Measurements from ENCODE around the gene TFAP2D. TPM values are rescaled to one million over a fixed set of nuclear protein-coding genes. Genes with fewer than 3 reads are reported as not detected.

The TFAP2D gene
- total RNA-seq, 4 donors from 2014 or later: not detected

- TF ChIP-seq CTCF (IDR thresholded peaks at IDR 0.05) (no peak), POLR2A (IDR thresholded peaks at IDR 0.05) (no peak)
- WGBS, 2 donors: 67 to 76% methylated on average over 4 of the region's 4 CpGs
Measured at GRCh38 chr6:50691814-50692495, 21.4 kb upstream of the TFAP2D start.

GRCh38 chr6:50698546-50698945 is 14.8 kb upstream of the TFAP2D start:
- intact Hi-C loops (cut with DNase I; ENCODE audit: low total_unique reads): no loop called here
- H3K4me3 ChIP-seq (ENCODE audit: low read depth, poor library complexity, severe bottlenecking): no peak overlapping the region
- TF ChIP-seq CTCF (IDR thresholded peaks at IDR 0.05): no peak
- no peak for TF ChIP-seq POLR2A (IDR thresholded peaks at IDR 0.05)
- no peak for DNase-seq (ENCODE audit: low spot score in 2 of 2)

More at GRCh38 chr6:50691814-50692495, 21.4 kb upstream of the TFAP2D start:
- intact Hi-C loops (cut with DNase I; ENCODE audit: low total_unique reads): no loop called here
- no peak overlapping the region for H3K4me3 ChIP-seq (ENCODE audit: low read depth, poor library complexity, severe bottlenecking)
- no peak for DNase-seq (ENCODE audit: low spot score in 2 of 2)

GRCh38 chr6:50699051-50699775 is 14.1 kb upstream of the TFAP2D start:
- TF ChIP-seq POLR2A (IDR thresholded peaks at IDR 0.05): no peak
- no peak for TF ChIP-seq CTCF (IDR thresholded peaks at IDR 0.05)
- 14 to 17% methylated on average over 11 of the region's 11 CpGs for WGBS, 2 donors
- no peak overlapping the region for H3K4me3 ChIP-seq (ENCODE audit: low read depth, poor library complexity, severe bottlenecking)
- intact Hi-C loops (cut with DNase I; ENCODE audit: low total_unique reads): no loop called here
- DNase-seq (ENCODE audit: low spot score in 2 of 2): no peak

- no peak overlapping the region for H3K4me3 ChIP-seq (ENCODE audit: low read depth, poor library complexity, severe bottlenecking)
- no peak for DNase-seq (ENCODE audit: low spot score in 2 of 2)
- WGBS, 2 donors: 3 to 6% methylated on average over 22 to 23 of the region's 23 CpGs
- TF ChIP-seq POLR2A (IDR thresholded peaks at IDR 0.05): no peak
- TF ChIP-seq CTCF (IDR thresholded peaks at IDR 0.05): no peak
- intact Hi-C loops (cut with DNase I; ENCODE audit: low total_unique reads): no loop called here
Measured at GRCh38 chr6:50706575-50706974, 6.8 kb upstream of the TFAP2D start.

GRCh38 chr6:50707191-50707590 is 6.1 kb upstream of the TFAP2D start:
- TF ChIP-seq POLR2A (IDR thresholded peaks at IDR 0.05): no peak
- no peak for TF ChIP-seq CTCF (IDR thresholded peaks at IDR 0.05)
- DNase-seq (ENCODE audit: low spot score in 2 of 2): no peak
- intact Hi-C loops (cut with DNase I; ENCODE audit: low total_unique reads): no loop called here
- 3 to 5% methylated on average over 7 of the region's 7 CpGs for WGBS, 2 donors
- no peak overlapping the region for H3K4me3 ChIP-seq (ENCODE audit: low read depth, poor library complexity, severe bottlenecking)

All from lower leg skin (tissue), 4 donors.